ENCODE results near the gene ASPSCR1.

ASPSCR1 gene

DNA sequence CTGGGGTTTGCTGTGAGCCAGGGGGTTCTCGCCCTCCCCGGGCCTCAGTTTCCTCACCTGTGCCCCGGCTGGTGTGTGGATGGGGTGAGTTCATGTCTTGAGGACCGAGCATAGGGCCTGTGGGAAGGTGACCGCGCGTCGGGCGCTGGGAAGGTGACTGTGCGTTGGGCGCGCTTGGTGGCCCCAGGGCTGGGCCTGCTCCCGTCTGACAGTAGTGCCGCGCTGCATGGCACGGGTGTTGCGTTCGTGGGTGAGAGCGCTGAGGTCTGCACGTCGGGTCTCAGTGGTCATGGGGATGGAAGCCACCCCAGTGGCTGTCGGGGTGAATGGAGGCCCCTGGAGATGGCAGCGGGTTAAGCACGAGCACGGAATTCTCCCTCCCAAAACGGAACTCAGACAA, 9.2 kb downstream of the ASPSCR1 start:
- H3K9me3 ChIP-seq (ENCODE audit: control insufficient read depth in 1 of 2, low read length in 2 of 2), result no peaks in the 10 kb centered on the region
- no peak overlapping the region for H3K9ac ChIP-seq (ENCODE audit: low read depth in 1 of 2, low read length in 2 of 2)
- no peak overlapping the region for H3K4me3 ChIP-seq (ENCODE audit: low read depth in 1 of 2, low read length in 2 of 2)
- H3K27ac ChIP-seq (ENCODE audit: low read depth, low read length), result no peak overlapping the region
- peaks cover 11% of the 10 kb centered on the region in 2 donors for H3K4me1 ChIP-seq (ENCODE audit: control insufficient read depth in 1 of 2, insufficient read depth in 2 of 2, low read length in 2 of 2)
- no peaks in the 10 kb centered on the region for H3K27me3 ChIP-seq (ENCODE audit: control insufficient read depth in 1 of 2, insufficient read depth in 2 of 2, low read length in 2 of 2)
- H3K36me3 ChIP-seq (ENCODE audit: control insufficient read depth in 1 of 2, insufficient read depth in 2 of 2, low read length in 2 of 2), result peaks cover 17 to 40% of the 10 kb centered on the region in 2 donors

DNA sequence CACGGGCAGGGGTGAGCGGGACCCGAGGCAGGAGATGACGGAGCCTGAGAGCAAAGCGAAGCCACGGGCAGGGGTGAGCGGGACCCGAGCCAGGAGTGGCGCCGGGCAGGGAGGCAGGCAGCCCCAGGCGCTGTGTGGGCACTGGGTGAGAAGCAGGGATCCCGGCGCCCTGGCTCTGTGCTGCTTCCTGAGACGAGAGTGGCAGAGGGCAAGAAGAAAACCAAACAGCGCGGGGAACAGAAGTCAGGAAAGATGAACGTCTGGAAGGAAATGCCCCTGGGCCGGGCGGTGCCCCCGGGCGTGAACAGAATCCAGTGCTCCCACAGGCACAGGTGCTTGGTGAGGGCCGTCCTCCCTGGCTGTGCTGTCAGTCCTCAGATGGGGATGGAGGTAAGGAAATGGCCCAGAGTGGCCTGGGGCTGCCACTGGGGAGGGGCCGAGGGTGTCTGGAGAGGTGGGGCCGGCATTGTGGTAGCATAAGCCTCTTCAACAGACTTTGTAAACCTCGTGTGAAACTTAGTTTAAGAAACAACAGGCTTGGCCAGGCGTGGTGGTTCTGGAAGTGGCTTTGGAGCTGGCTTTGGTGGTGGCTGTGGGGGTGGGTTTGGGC, 9.8 kb downstream of the ASPSCR1 start:
- Histone ChIP-seq H3K9me3 (ENCODE audit: control insufficient read depth in 1 of 2, low read length in 2 of 2) (no peaks in the 10 kb centered on the region), H3K9ac (ENCODE audit: low read depth in 1 of 2, low read length in 2 of 2) (no peak overlapping the region), H3K4me3 (ENCODE audit: low read depth in 1 of 2, low read length in 2 of 2) (no peak overlapping the region), H3K27me3 (ENCODE audit: control insufficient read depth in 1 of 2, insufficient read depth in 2 of 2, low read length in 2 of 2) (no peaks in the 10 kb centered on the region), H3K36me3 (ENCODE audit: control insufficient read depth in 1 of 2, insufficient read depth in 2 of 2, low read length in 2 of 2) (peaks cover 17 to 40% of the 10 kb centered on the region in 2 donors), H3K27ac (ENCODE audit: low read depth, low read length) (no peak overlapping the region), H3K4me1 (ENCODE audit: control insufficient read depth in 1 of 2, insufficient read depth in 2 of 2, low read length in 2 of 2) (peaks cover 16 to 18% of the 10 kb centered on the region in 2 donors)

- Histone ChIP-seq H3K4me1 (ENCODE audit: control insufficient read depth in 1 of 2, insufficient read depth in 2 of 2, low read length in 2 of 2) (peaks cover 20 to 24% of the 10 kb centered on the region in 2 donors), H3K9me3 (ENCODE audit: control insufficient read depth in 1 of 2, low read length in 2 of 2) (no peaks in the 10 kb centered on the region), H3K4me3 (ENCODE audit: low read depth in 1 of 2, low read length in 2 of 2) (peak overlapping the region in 1 of 2 donors; percentile 28), H3K9ac (ENCODE audit: low read depth in 1 of 2, low read length in 2 of 2) (peak overlapping the region; percentile 6 to 30), H3K27ac (ENCODE audit: low read depth, low read length) (peak overlapping the region; percentile 36), H3K27me3 (ENCODE audit: control insufficient read depth in 1 of 2, insufficient read depth in 2 of 2, low read length in 2 of 2) (no peaks in the 10 kb centered on the region), H3K36me3 (ENCODE audit: control insufficient read depth in 1 of 2, insufficient read depth in 2 of 2, low read length in 2 of 2) (peaks cover 9 to 28% of the 10 kb centered on the region in 2 donors)
Observed at GRCh38 chr17:81990836-81991683, 13.6 kb downstream of the ASPSCR1 start.

GRCh38 chr17:81991684-81992305, 14.4 kb downstream of the ASPSCR1 start:
- H3K4me1 ChIP-seq (ENCODE audit: control insufficient read depth in 1 of 2, insufficient read depth in 2 of 2, low read length in 2 of 2), result peaks cover 20 to 24% of the 10 kb centered on the region in 2 donors
- H3K36me3 ChIP-seq (ENCODE audit: control insufficient read depth in 1 of 2, insufficient read depth in 2 of 2, low read length in 2 of 2), result peaks cover 6 to 23% of the 10 kb centered on the region in 2 donors
- H3K27ac ChIP-seq (ENCODE audit: low read depth, low read length), result peak overlapping the region; percentile 36
- peak overlapping the region; percentile 28 to 35 for H3K4me3 ChIP-seq (ENCODE audit: low read depth in 1 of 2, low read length in 2 of 2)
- no peaks in the 10 kb centered on the region for H3K27me3 ChIP-seq (ENCODE audit: control insufficient read depth in 1 of 2, insufficient read depth in 2 of 2, low read length in 2 of 2)
- H3K9me3 ChIP-seq (ENCODE audit: control insufficient read depth in 1 of 2, low read length in 2 of 2), result no peaks in the 10 kb centered on the region
- H3K9ac ChIP-seq (ENCODE audit: low read depth in 1 of 2, low read length in 2 of 2), result peak overlapping the region; percentile 6 to 30

- H3K9me3 ChIP-seq (ENCODE audit: control insufficient read depth in 1 of 2, low read length in 2 of 2), result no peaks in the 10 kb centered on the region
- H3K4me3 ChIP-seq (ENCODE audit: low read depth in 1 of 2, low read length in 2 of 2), result peak overlapping the region in 1 of 2 donors; percentile 35
- peaks cover 4 to 21% of the 10 kb centered on the region in 2 donors for H3K36me3 ChIP-seq (ENCODE audit: control insufficient read depth in 1 of 2, insufficient read depth in 2 of 2, low read length in 2 of 2)
- peak overlapping the region in 1 of 2 donors; percentile 10 for H3K9ac ChIP-seq (ENCODE audit: low read depth in 1 of 2, low read length in 2 of 2)
- peaks cover 20 to 24% of the 10 kb centered on the region in 2 donors for H3K4me1 ChIP-seq (ENCODE audit: control insufficient read depth in 1 of 2, insufficient read depth in 2 of 2, low read length in 2 of 2)
- H3K27me3 ChIP-seq (ENCODE audit: control insufficient read depth in 1 of 2, insufficient read depth in 2 of 2, low read length in 2 of 2), result no peaks in the 10 kb centered on the region
- no peak overlapping the region for H3K27ac ChIP-seq (ENCODE audit: low read depth, low read length)
Observed at GRCh38 chr17:81992306-81993102, 15.1 kb downstream of the ASPSCR1 start.

DNA sequence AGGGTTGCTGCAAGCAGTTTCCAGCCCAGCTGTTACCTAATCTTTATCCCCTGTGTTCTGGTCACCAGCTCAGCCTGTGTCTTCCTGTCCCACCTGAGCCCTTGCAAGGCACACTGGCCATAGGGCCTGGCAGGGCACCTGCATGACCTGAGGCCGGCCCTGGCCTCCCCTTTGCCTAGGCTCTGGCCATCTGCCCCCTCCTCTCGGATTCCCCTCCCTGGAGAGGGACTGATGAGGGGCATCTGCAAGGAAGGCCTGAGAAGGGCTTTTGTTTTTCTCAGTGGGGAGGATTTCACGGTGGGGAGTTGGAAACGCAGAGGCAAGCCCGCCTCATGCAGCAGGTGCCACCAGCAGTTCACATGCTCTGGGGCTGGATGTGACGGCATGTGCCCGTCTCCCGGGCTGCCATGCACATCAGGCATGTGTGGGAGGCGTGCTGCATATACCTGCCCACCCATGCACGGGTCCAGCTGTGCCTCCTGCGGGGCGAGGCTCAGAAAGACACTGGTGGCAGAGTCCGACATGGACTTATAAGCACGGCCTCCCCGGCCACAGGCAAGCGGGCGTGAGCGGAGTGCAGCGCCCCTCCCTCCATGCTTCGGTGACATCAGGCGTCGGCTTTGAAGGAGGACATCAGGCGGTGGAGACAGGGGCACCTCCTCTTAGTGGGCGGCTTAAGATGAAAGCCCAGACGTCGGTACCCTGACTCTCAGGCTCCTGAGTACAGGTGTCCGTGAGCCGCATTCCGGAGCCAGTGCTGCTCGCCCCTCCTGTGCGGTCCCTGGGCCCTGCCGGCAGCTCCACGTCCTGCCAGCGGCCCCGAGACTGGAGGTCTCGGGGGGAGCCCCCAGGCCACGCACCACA, 16.5 kb downstream of the ASPSCR1 start:
- H3K27me3 ChIP-seq (ENCODE audit: control insufficient read depth in 1 of 2, insufficient read depth in 2 of 2, low read length in 2 of 2), result no peaks in the 10 kb centered on the region
- H3K9me3 ChIP-seq (ENCODE audit: control insufficient read depth in 1 of 2, low read length in 2 of 2), result no peaks in the 10 kb centered on the region
- H3K27ac ChIP-seq (ENCODE audit: low read depth, low read length), result no peak overlapping the region
- peaks cover 4 to 18% of the 10 kb centered on the region in 2 donors for H3K36me3 ChIP-seq (ENCODE audit: control insufficient read depth in 1 of 2, insufficient read depth in 2 of 2, low read length in 2 of 2)
- H3K4me3 ChIP-seq (ENCODE audit: low read depth in 1 of 2, low read length in 2 of 2), result no peak overlapping the region
- no peak overlapping the region for H3K9ac ChIP-seq (ENCODE audit: low read depth in 1 of 2, low read length in 2 of 2)
- peaks cover 20 to 24% of the 10 kb centered on the region in 2 donors for H3K4me1 ChIP-seq (ENCODE audit: control insufficient read depth in 1 of 2, insufficient read depth in 2 of 2, low read length in 2 of 2)

GRCh38 chr17:81994593-81995462, 17.4 kb downstream of the ASPSCR1 start:
- Histone ChIP-seq H3K9ac (ENCODE audit: low read depth in 1 of 2, low read length in 2 of 2) (no peak overlapping the region), H3K36me3 (ENCODE audit: control insufficient read depth in 1 of 2, insufficient read depth in 2 of 2, low read length in 2 of 2) (peaks cover 4 to 18% of the 10 kb centered on the region in 2 donors)

DNA sequence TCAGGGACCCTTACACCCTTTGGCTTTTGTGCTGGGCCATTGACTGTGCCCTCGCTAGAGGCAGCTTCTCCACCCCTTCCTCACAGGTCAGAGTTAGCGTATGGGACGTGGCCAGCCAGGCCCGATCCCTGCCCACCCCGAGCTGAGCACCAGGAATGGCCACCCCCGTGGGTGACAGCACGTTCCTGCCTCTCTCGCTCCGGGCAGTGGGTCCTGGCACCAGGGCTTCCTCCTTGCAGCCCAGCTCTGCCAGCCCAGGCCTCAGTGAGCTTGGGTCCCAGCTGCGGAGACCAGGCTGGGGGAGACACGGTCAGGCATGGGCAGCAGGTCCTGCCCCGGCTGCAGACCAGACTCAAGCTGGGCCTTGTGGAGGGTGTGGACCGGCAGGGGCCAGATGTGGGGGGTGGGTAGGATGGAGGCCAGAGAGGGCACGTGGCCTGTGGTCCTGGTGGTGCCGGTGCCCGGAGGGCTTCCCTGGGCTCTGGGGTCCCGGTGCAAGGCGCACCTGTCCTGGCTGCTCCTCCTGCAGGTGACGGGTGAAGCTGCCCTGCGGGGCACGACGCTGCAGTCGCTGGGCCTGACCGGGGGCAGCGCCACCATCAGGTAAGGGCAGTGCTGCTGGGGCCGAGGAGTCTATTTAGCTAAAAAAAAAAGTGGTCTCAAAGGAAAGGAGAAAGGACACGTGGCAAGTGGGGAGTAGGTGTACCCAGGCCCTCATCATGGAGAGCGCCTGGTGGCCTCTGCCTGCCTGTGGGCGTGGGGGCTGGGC, 18.2 kb downstream of the ASPSCR1 start:
- Histone ChIP-seq H3K36me3 (ENCODE audit: control insufficient read depth in 1 of 2, insufficient read depth in 2 of 2, low read length in 2 of 2) (peaks cover 4 to 18% of the 10 kb centered on the region in 2 donors), H3K9me3 (ENCODE audit: control insufficient read depth in 1 of 2, low read length in 2 of 2) (no peaks in the 10 kb centered on the region), H3K4me3 (ENCODE audit: low read depth in 1 of 2, low read length in 2 of 2) (no peak overlapping the region), H3K27me3 (ENCODE audit: control insufficient read depth in 1 of 2, insufficient read depth in 2 of 2, low read length in 2 of 2) (no peaks in the 10 kb centered on the region), H3K4me1 (ENCODE audit: control insufficient read depth in 1 of 2, insufficient read depth in 2 of 2, low read length in 2 of 2) (peaks cover 27 to 35% of the 10 kb centered on the region in 2 donors), H3K27ac (ENCODE audit: low read depth, low read length) (no peak overlapping the region), H3K9ac (ENCODE audit: low read depth in 1 of 2, low read length in 2 of 2) (no peak overlapping the region)

More at GRCh38 chr17:81994593-81995462, 17.4 kb downstream of the ASPSCR1 start:
- Histone ChIP-seq H3K4me1 (ENCODE audit: control insufficient read depth in 1 of 2, insufficient read depth in 2 of 2, low read length in 2 of 2) (peaks cover 21 to 28% of the 10 kb centered on the region in 2 donors), H3K4me3 (ENCODE audit: low read depth in 1 of 2, low read length in 2 of 2) (no peak overlapping the region), H3K27ac (ENCODE audit: low read depth, low read length) (no peak overlapping the region), H3K9me3 (ENCODE audit: control insufficient read depth in 1 of 2, low read length in 2 of 2) (no peaks in the 10 kb centered on the region), H3K27me3 (ENCODE audit: control insufficient read depth in 1 of 2, insufficient read depth in 2 of 2, low read length in 2 of 2) (no peaks in the 10 kb centered on the region)
